Lung (tissue), 12 donors: ENCODE measurements around the gene HSPE1. TPM values are rescaled to one million over a fixed set of nuclear protein-coding genes. Genes with fewer than 3 reads are reported as not detected.
"Not testable (repeated sequence)": the region's sequence is repeated elsewhere in the genome, so short reads cannot be mapped to it uniquely, and the experiment has no call there.

Experiments used
- ATAC-seq: fragments of 200-7000 bp; cut with Tn5 transposase; one replicate; pipeline ENCODE4 v1.9.1; 2020; ENCODE audit warnings: moderate number of reproducible peaks; ENCODE audit not compliant: insufficient read depth, low FRiP score
- DNase-seq, 3 donors: peaks; one replicate each; pipeline ENCODE4 v3.0.0-alpha.2; 2013 to 2017
- H3K27ac ChIP-seq, 2 donors: one replicate each; pipeline ENCODE4 v1.5.1; 2013; ENCODE audit warnings: mild to moderate bottlenecking in 2 of 2, moderate library complexity in 2 of 2, control low read depth in 1 of 2, inconsistent platforms in 1 of 2, low read depth in 1 of 2, low read length in 1 of 2
- H3K27me3 ChIP-seq, 3 donors: one replicate each; pipeline ENCODE4 v1.5.1; 2013; ENCODE audit warnings: low read length in 2 of 3; ENCODE audit not compliant: control insufficient read depth in 3 of 3, insufficient read depth in 3 of 3
- H3K36me3 ChIP-seq, 4 donors: one replicate each; pipeline ENCODE4 v1.5.1; 2013; ENCODE audit warnings: low read length in 4 of 4, mild to moderate bottlenecking in 1 of 4, moderate library complexity in 1 of 4; ENCODE audit not compliant: control insufficient read depth in 4 of 4, insufficient read depth in 4 of 4
- H3K4me1 ChIP-seq, 5 donors: one replicate each; pipeline ENCODE4 v1.5.1; 2013; ENCODE audit warnings: low read length in 5 of 5, mild to moderate bottlenecking in 2 of 5, moderate library complexity in 1 of 5; ENCODE audit not compliant: control insufficient read depth in 5 of 5, insufficient read depth in 5 of 5
- H3K4me3 ChIP-seq: one replicate; pipeline ENCODE4 v1.5.1; 2013; ENCODE audit warnings: mild to moderate bottlenecking, control low read depth, moderate library complexity
- H3K9ac ChIP-seq, 2 donors: one replicate each; pipeline ENCODE4 v1.5.1; 2013; ENCODE audit warnings: low read length in 2 of 2, control low read depth in 1 of 2; ENCODE audit not compliant: insufficient read depth in 1 of 2
- H3K9me3 ChIP-seq, 4 donors: one replicate each; pipeline ENCODE4 v1.5.1; 2013; ENCODE audit warnings: low read length in 3 of 4, mild to moderate bottlenecking in 1 of 4, moderate library complexity in 1 of 4; ENCODE audit not compliant: control insufficient read depth in 4 of 4, insufficient read depth in 3 of 4
- WGBS, 2 donors: extraction: QIAGEN DNeasy Blood & Tissue Kit; methylation state at CpG; one replicate each; pipeline ENCODE4 v1.1.7; 2013; 5-methylcytosine and 5-hydroxymethylcytosine counted together
- polyA plus RNA-seq, 2 donors: library from polyadenylated mRNA; stranded (reverse); fragments of 200-250 nt; gene quantifications; one replicate each; pipeline ENCODE4 v1.2.1, GENCODE V29; 2013
- total RNA-seq, 2 donors: library from RNA; depleted of rRNA in 1 of 2; stranded (reverse); fragments of >200 nt in 1 of 2; gene quantifications; one replicate each; pipeline ENCODE4 v1.2.1, GENCODE V29; 2014 to 2021
- TF ChIP-seq, protein P1 (sequence below): IDR thresholded peaks from 2 replicates; pipeline ENCODE4 v1.5.1; 2012; ENCODE audit warnings: mild to moderate bottlenecking; ENCODE audit errors: control extremely low read depth, extremely low read depth
- donor health status: control.
- donor health status: control.
- donor health status: Bipolar disorder and iron deficiency.
- donor health status: healthy.
- donor health status: DM: yes; HTN: yes; CAD: no.

The HSPE1 gene
- total and polyA plus RNA-seq, 4 donors = 64.6 to 332 (median 152) TPM

DNA sequence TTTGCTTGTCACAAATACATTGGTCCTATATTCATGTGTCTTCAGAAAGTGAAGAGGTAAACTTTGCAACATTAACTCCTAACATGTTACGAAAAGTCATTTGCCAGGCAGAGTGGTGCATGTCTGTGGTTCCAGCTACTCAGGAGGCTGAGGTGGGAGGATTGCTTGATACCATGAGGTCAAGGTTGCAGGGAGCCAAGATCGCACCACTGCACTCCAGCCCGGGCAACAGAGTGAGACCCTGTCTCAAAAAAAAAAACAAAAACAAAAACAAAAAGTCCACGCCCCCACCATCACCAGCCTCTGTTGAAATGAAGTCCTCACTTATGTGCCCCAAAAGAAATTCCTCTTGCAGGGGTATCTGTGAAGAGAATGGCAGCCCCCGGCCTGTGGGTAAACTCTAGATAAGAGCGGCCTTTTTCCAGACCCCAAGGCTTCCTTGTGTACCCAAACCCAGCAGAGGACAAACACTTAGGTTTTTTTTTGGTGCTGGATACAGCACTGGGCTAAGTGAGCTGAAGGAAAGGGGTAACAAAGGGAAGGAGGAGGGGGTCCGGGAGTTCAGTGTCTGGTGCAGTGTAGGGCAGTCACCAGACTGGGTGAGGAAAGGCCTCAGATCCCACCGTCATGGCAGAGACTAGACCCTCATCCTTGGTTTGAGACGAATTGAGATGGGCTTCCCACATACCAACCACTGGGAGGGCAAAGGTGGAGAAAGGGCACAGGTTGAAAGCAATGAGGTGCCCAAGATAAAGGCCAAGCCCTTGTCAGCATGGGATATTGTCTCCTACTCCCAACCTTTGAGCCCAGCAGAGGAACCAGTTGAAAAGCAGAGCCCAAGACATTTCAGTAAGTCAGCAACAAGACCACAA lies 19.8 kb upstream of the HSPE1 start:
- WGBS, 2 donors = 93 to 94% methylated on average over 9 of the region's 9 CpGs
- TF ChIP-seq, protein P1, sequence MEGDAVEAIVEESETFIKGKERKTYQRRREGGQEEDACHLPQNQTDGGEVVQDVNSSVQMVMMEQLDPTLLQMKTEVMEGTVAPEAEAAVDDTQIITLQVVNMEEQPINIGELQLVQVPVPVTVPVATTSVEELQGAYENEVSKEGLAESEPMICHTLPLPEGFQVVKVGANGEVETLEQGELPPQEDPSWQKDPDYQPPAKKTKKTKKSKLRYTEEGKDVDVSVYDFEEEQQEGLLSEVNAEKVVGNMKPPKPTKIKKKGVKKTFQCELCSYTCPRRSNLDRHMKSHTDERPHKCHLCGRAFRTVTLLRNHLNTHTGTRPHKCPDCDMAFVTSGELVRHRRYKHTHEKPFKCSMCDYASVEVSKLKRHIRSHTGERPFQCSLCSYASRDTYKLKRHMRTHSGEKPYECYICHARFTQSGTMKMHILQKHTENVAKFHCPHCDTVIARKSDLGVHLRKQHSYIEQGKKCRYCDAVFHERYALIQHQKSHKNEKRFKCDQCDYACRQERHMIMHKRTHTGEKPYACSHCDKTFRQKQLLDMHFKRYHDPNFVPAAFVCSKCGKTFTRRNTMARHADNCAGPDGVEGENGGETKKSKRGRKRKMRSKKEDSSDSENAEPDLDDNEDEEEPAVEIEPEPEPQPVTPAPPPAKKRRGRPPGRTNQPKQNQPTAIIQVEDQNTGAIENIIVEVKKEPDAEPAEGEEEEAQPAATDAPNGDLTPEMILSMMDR = no peak
- Histone ChIP-seq H3K4me1 (peaks cover 0 to 2% (median 0%) of the 10 kb centered on the region in 5 donors), H3K36me3 (peaks cover under 1 to 20% (median 14%) of the 10 kb centered on the region in 4 donors), H3K4me3 (no peak overlapping the region), H3K9me3 (peaks cover 0 to 5% (median 0%) of the 10 kb centered on the region in 4 donors), H3K27ac (no peak overlapping the region), H3K27me3 (no peaks in the 10 kb centered on the region), H3K9ac (no peak overlapping the region)
- DNase-seq (no peak), ATAC-seq (no peak)

DNA sequence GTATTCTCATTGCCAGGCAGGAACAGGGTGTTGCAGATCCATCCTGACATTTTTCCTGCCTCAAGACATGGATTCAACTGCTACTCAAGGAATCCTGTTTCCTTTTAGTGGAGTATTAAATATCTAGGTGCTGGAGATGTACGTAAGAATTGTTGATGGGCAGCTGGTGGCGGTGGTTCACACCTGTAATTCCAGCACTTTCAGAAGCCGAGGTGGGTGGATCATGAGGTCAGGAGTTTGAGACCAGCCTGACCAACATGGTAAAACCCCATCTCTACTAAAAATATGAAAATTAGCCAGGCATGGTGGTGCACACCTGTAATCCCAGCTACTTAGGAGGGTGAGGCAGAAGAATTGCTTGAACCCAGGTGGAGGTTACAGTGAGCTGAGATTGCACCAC lies 15.9 kb upstream of the HSPE1 start:
- peaks cover 12 to 27% (median 21%) of the 10 kb centered on the region in 4 donors for H3K36me3 ChIP-seq
- not testable (repeated sequence) for H3K9me3 ChIP-seq, H3K9ac ChIP-seq, H3K27ac ChIP-seq, H3K4me1 ChIP-seq, H3K4me3 ChIP-seq, ATAC-seq, H3K27me3 ChIP-seq, DNase-seq
- WGBS, 2 donors = 96 to 97% methylated on average over 3 of the region's 3 CpGs

DNA sequence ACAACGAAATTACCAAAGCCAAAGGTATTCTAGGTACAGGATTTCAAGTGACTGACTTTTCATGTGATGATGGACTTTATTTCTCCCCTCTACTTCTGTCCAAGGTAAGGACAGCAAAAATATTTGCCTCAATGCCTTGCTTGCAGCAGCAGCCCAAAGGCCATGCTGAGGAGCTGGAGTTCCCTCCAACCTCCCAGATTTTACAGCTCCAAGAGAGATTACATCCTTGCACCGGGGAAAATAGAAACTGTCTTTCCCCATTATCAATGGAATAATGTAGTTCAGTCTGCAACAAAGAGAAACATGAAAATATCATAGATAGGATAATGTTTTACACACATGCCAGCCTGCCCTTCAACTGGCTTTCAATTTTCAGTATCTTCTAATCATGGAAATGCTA lies 14.0 kb upstream of the HSPE1 start:
- 95 to 98% methylated on average over 2 of the region's 2 CpGs for WGBS, 2 donors
- no peak for ATAC-seq
- Histone ChIP-seq H3K36me3 (peaks cover 15 to 42% (median 28%) of the 10 kb centered on the region in 4 donors), H3K27me3 (no peaks in the 10 kb centered on the region), H3K9ac (no peak overlapping the region), H3K27ac (no peak overlapping the region), H3K9me3 (peaks cover 0 to 5% (median 0%) of the 10 kb centered on the region in 4 donors), H3K4me1 (no peaks in the 10 kb centered on the region), H3K4me3 (no peak overlapping the region)
- TF ChIP-seq, protein P1 = no peak
- DNase-seq = no peak

DNA sequence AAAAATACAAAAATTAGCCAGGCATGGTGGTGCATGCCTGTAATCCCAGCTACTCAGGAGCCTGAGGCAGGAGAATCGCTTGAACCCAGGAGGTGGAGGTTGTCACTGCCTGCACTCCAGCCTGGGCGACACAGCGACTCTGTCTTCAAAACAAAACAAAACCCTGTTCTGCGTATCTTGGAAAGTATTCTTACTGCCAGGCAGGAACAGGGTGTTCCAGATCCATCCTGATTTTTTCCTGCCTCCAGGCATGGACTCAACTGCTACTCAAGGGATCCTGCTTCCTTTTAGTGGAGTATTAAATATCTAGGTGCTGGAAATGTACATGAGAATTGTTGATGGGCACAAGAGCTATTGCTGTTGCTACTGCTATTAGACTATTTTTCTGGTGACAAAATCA lies 12.8 kb upstream of the HSPE1 start:
- peaks cover 21 to 50% (median 34%) of the 10 kb centered on the region in 4 donors for H3K36me3 ChIP-seq
- H3K27ac ChIP-seq = no peak overlapping the region

More for the DNA sequence above, 12.8 kb upstream of the HSPE1 start:
- Histone ChIP-seq H3K4me3 (no peak overlapping the region), H3K27me3 (no peaks in the 10 kb centered on the region), H3K4me1 (no peaks in the 10 kb centered on the region), H3K9ac (no peak overlapping the region), H3K9me3 (peaks cover 0 to 5% (median 0%) of the 10 kb centered on the region in 4 donors)
- 94 to 95% methylated on average over 4 of the region's 4 CpGs for WGBS, 2 donors
- ATAC-seq (no peak), DNase-seq (no peak)
- TF ChIP-seq, protein P1 = no peak
